ENCODE data around the gene RTF2. TPM values are rescaled to one million over a fixed set of nuclear protein-coding genes. Genes with fewer than 3 reads are reported as not detected.

The RTF2 gene
- total RNA-seq, 6 donors from 2014 or later, result 35.6 to 87.8 (median 63.5) TPM

DNA sequence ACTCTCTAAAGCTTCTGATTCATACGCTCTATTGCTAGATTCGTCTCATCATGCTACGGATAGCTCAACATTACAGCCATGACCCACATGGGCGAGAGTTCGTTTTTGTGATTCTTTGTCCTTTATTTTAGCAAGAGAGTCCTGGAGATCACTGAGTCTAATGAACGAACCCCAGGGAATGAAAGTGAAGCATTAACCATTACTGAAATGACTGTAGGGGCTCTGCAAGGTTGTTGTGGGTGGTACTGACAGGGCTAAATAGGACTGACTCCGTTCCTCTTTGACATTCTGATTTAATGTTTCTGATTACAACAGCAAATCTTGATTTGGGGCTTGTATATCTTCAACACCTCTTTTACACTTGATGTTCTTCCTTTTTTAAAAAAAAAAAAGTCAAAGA is 13.7 kb upstream of the RTF2 start:
- no peak for DNase-seq
- 74 to 78% methylated on average over 7 of the region's 7 CpGs for WGBS, 2 donors
- Histone ChIP-seq H3K27me3 (no peaks in the 10 kb centered on the region), H3K9me3 (no peaks in the 10 kb centered on the region), H3K4me1 (no peaks in the 10 kb centered on the region), H3K36me3 (peaks cover 0 to 14% (median 8%) of the 10 kb centered on the region in 4 donors), H3K4me3 (no peak overlapping the region), H3K27ac (no peak overlapping the region)
- no peak for ATAC-seq (ENCODE audit: low FRiP score in 2 of 2)
- no peak for TF ChIP-seq EP300 (IDR thresholded peaks at IDR 0.05)
- no peak for TF ChIP-seq POLR2AphosphoS5 (IDR thresholded peaks at IDR 0.05)
- TF ChIP-seq POLR2A (IDR thresholded peaks at IDR 0.05), result no peak
- TF ChIP-seq, protein P1, sequence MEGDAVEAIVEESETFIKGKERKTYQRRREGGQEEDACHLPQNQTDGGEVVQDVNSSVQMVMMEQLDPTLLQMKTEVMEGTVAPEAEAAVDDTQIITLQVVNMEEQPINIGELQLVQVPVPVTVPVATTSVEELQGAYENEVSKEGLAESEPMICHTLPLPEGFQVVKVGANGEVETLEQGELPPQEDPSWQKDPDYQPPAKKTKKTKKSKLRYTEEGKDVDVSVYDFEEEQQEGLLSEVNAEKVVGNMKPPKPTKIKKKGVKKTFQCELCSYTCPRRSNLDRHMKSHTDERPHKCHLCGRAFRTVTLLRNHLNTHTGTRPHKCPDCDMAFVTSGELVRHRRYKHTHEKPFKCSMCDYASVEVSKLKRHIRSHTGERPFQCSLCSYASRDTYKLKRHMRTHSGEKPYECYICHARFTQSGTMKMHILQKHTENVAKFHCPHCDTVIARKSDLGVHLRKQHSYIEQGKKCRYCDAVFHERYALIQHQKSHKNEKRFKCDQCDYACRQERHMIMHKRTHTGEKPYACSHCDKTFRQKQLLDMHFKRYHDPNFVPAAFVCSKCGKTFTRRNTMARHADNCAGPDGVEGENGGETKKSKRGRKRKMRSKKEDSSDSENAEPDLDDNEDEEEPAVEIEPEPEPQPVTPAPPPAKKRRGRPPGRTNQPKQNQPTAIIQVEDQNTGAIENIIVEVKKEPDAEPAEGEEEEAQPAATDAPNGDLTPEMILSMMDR (IDR thresholded peaks at IDR 0.05), result no peak

DNA sequence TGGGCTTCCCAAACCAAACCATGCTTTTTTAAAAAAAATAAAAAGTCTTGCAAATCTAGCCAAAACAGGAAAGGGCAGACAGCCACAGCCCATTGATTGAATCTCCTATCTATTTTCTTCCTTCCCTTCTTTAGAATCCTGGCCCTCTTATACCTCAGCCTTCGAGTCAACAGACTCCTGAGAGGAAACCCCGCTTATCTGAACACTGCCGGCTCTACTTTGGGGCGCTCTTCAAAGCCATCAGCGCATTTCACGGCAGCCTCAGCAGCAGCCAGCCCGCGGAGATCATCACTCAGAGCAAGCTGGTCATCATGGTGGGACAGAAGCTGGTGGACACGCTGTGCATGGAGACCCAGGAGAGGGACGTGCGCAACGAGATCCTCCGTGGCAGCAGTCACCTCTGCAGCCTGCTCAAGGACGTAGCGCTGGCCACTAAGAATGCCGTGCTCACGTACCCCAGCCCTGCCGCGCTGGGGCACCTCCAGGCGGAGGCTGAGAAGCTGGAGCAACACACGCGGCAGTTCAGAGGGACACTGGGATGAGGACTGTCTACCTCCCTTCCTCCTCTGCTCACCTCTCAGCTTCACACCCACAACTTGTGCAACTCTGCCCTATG is 10.1 kb upstream of the RTF2 start:
- H3K27me3 ChIP-seq, result no peaks in the 10 kb centered on the region
- H3K27ac ChIP-seq, result no peak overlapping the region
- no peaks in the 10 kb centered on the region for H3K9me3 ChIP-seq
- peaks cover 0 to 18% (median 4%) of the 10 kb centered on the region in 4 donors for H3K36me3 ChIP-seq
- no peaks in the 10 kb centered on the region for H3K4me1 ChIP-seq
- TF ChIP-seq POLR2AphosphoS5 (IDR thresholded peaks at IDR 0.05) (no peak), EP300 (IDR thresholded peaks at IDR 0.05) (no peak), POLR2A (IDR thresholded peaks at IDR 0.05) (no peak)
- TF ChIP-seq, protein P1 (IDR thresholded peaks at IDR 0.05), result no peak
- no peak overlapping the region for H3K4me3 ChIP-seq
- DNase-seq (peak in 1 of 2 donors; percentile 59), ATAC-seq (ENCODE audit: low FRiP score in 2 of 2) (peak in 1 of 2 donors; percentile 41)
- 79 to 90% methylated on average over 22 of the region's 22 CpGs for WGBS, 2 donors

DNA sequence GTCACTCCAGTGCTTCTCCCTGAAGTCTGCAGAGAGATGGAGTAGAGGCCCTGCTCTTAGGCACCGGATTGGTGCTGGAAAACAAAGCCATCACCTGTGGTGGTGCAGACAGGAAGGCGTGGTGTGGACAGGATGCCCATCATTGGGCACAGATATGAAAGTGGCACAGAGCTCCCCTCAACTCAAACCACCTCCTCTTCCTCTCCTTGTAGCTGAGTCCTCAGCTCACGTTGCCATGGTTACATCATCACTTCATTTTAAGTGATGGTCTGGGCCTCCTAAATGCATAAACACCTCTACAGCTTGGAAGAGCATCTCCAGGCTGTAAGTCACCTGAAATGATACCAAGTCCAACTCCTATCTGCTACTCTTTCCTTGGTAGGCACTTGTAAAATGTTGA is 8.0 kb upstream of the RTF2 start:
- Histone ChIP-seq H3K27ac (no peak overlapping the region), H3K9me3 (no peaks in the 10 kb centered on the region), H3K4me1 (no peaks in the 10 kb centered on the region), H3K4me3 (no peak overlapping the region), H3K27me3 (no peaks in the 10 kb centered on the region), H3K36me3 (peaks cover 0 to 18% (median 4%) of the 10 kb centered on the region in 4 donors)
- ATAC-seq (ENCODE audit: low FRiP score in 2 of 2) (no peak), DNase-seq (no peak)
- TF ChIP-seq POLR2A (IDR thresholded peaks at IDR 0.05) (no peak), POLR2AphosphoS5 (IDR thresholded peaks at IDR 0.05) (no peak), EP300 (IDR thresholded peaks at IDR 0.05) (no peak)
- TF ChIP-seq, protein P1 (IDR thresholded peaks at IDR 0.05), result no peak
- WGBS, 2 donors, result 46 to 55% methylated on average over 3 of the region's 3 CpGs

DNA sequence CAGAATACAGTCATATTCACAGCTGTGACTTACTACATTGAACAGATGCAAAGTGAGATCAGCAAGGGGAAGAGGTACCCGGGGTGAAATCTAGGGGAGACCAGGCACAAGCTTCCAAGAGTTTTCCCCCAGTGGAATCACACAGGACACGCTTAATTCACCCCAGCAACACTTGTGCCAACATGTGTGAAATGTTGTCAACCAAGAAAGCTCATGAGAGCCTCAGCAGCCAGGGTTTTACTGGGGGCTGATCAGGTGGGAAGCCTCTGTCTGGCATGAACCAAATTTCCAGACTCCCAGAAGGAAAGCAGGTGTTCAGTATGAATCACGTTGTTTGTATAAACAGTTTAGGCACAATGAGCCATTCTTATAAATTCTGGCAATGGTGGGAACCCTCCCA is 6.9 kb upstream of the RTF2 start:
- 69 to 73% methylated on average over 2 to 3 of the region's 3 CpGs for WGBS, 2 donors
- ATAC-seq (ENCODE audit: low FRiP score in 2 of 2), result no peak

More for the DNA sequence above, 6.9 kb upstream of the RTF2 start:
- Histone ChIP-seq H3K27me3 (no peaks in the 10 kb centered on the region), H3K4me1 (no peaks in the 10 kb centered on the region), H3K36me3 (peaks cover 0 to 18% (median 4%) of the 10 kb centered on the region in 4 donors), H3K9me3 (no peaks in the 10 kb centered on the region), H3K4me3 (no peak overlapping the region), H3K27ac (no peak overlapping the region)
- TF ChIP-seq, protein P1 (IDR thresholded peaks at IDR 0.05), result no peak
- no peak for TF ChIP-seq EP300 (IDR thresholded peaks at IDR 0.05)
- TF ChIP-seq POLR2A (IDR thresholded peaks at IDR 0.05), result no peak
- TF ChIP-seq POLR2AphosphoS5 (IDR thresholded peaks at IDR 0.05), result no peak
- no peak for DNase-seq
